Esophagus muscularis mucosa (tissue), 4 donors: ENCODE results near the gene ANKRD22. TPM values are rescaled to one million over a fixed set of nuclear protein-coding genes. Genes with fewer than 3 reads are reported as not detected.

Experiments used
- DNase-seq: peaks from one replicate; pipeline ENCODE4 v3.0.0-alpha.2; 2017; ENCODE audit errors: extremely low spot score
- H3K27ac ChIP-seq, 4 donors: fragments of 200-600 bp; sonication (generic); replicated peaks in 1 of 4; 1 replicate in 3 of 4; 2 replicates in 1 of 4; pipeline ENCODE4 v1.5.1; 2016 to 2019; ENCODE audit warnings: mild to moderate bottlenecking in 1 of 4
- H3K27me3 ChIP-seq, 4 donors: fragments of 200-600 bp; sonication (generic); one replicate each; pipeline versions ENCODE4 v1.5.1 to v1.6.0; 2016 to 2019
- H3K36me3 ChIP-seq, 4 donors: fragments of 200-600 bp; sonication (generic); one replicate each; pipeline ENCODE4 v1.5.1; 2016 to 2019
- H3K4me1 ChIP-seq, 4 donors: fragments of 200-600 bp; sonication (generic); one replicate each; pipeline ENCODE4 v1.5.1; 2016 to 2019
- H3K4me3 ChIP-seq, 4 donors: fragments of 200-600 bp; sonication (generic); 1 replicate in 2 of 4; 2 replicates in 2 of 4; pipeline ENCODE4 v1.5.1; 2016 to 2019; ENCODE audit warnings: mild to moderate bottlenecking in 4 of 4, moderate library complexity in 1 of 4
- H3K9me3 ChIP-seq, 4 donors: fragments of 200-600 bp; sonication (generic); 1 replicate in 3 of 4; 2 replicates in 1 of 4; pipeline ENCODE4 v1.5.1; 2016 to 2019
- EP300 ChIP-seq: sonication (generic); formaldehyde crosslinking; IDR thresholded peaks from one replicate; pipeline ENCODE4 v1.6.1; 2017; ENCODE audit warnings: antibody characterized with exemption
- POLR2A ChIP-seq: fragments of 450-650 bp; IDR thresholded peaks from one replicate; pipeline ENCODE4 v1.6.1; 2017; ENCODE audit warnings: antibody characterized with exemption, moderate library complexity, mild to moderate bottlenecking, low read depth
- POLR2AphosphoS5 ChIP-seq, 2 donors: sonication (generic); formaldehyde crosslinking; IDR thresholded peaks; one replicate each; pipeline ENCODE4 v1.6.1; 2017; ENCODE audit warnings: antibody characterized with exemption in 2 of 2
- WGBS: methylation state at CpG from one replicate; pipeline ENCODE4 v1.1.5; 2018; 5-methylcytosine and 5-hydroxymethylcytosine counted together
- intact Hi-C: fragments of 100-400 bp; cut with DNase I; formaldehyde crosslinking; loops from one replicate; pipeline ENCODE4 v1.15.1; 2023
- total RNA-seq, 4 donors: library from RNA; depleted of rRNA; stranded (reverse); fragments of >200 nt; gene quantifications; one replicate each; pipeline versions ENCODE4 v1.1.0 to v1.2.1, GENCODE V29; 2016
- TF ChIP-seq, protein P1 (sequence below), 3 experiments: fragments of 200-600 bp in 2 of 3; fragments of 450-650 bp in 1 of 3; sonication (generic) in 2 of 3; IDR thresholded peaks; one replicate each; pipeline ENCODE4 v1.5.1; 2017 to 2019; ENCODE audit warnings: antibody characterized with exemption in 3 of 3, mild to moderate bottlenecking in 2 of 3, moderate library complexity in 1 of 3

Gene ANKRD22
- total RNA-seq, 4 donors from 2014 or later = not detected

DNA sequence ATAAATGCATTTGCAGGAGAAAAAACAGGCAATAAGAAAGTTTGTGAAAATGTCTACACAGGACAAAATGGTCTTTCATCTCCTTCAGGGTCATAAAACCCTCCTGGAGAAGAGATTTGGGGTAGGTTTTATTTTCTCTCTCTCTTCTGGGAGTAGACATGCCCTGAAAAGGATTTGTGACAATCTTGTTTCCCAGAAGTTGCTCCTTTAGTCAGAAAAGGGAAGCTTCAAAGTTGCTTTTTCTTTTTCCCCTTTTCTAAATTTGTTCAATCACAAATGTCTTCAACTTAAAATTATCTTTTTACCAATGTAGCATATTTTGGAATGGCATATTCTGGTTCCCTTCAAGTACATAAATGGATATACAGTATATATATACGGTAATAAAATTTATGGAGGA lies 9.4 kb upstream of the ANKRD22 start:
- WGBS = 2% methylated on average over 1 of the region's 1 CpG
- no peak for DNase-seq
- H3K9me3 ChIP-seq = no peaks in the 10 kb centered on the region
- intact Hi-C loops = no loop called here
- no peak overlapping the region for H3K27ac ChIP-seq
- H3K27me3 ChIP-seq = no peaks in the 10 kb centered on the region
- H3K4me3 ChIP-seq = no peak overlapping the region
- H3K4me1 ChIP-seq = peaks cover 0 to 4% (median 0%) of the 10 kb centered on the region in 4 donors
- no peaks in the 10 kb centered on the region for H3K36me3 ChIP-seq
- no peak for TF ChIP-seq POLR2A
- no peak for TF ChIP-seq EP300
- TF ChIP-seq, protein P1, sequence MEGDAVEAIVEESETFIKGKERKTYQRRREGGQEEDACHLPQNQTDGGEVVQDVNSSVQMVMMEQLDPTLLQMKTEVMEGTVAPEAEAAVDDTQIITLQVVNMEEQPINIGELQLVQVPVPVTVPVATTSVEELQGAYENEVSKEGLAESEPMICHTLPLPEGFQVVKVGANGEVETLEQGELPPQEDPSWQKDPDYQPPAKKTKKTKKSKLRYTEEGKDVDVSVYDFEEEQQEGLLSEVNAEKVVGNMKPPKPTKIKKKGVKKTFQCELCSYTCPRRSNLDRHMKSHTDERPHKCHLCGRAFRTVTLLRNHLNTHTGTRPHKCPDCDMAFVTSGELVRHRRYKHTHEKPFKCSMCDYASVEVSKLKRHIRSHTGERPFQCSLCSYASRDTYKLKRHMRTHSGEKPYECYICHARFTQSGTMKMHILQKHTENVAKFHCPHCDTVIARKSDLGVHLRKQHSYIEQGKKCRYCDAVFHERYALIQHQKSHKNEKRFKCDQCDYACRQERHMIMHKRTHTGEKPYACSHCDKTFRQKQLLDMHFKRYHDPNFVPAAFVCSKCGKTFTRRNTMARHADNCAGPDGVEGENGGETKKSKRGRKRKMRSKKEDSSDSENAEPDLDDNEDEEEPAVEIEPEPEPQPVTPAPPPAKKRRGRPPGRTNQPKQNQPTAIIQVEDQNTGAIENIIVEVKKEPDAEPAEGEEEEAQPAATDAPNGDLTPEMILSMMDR (IDR thresholded peaks at IDR 0.05) = no peak
- TF ChIP-seq POLR2AphosphoS5 (IDR thresholded peaks at IDR 0.05) = no peak

DNA sequence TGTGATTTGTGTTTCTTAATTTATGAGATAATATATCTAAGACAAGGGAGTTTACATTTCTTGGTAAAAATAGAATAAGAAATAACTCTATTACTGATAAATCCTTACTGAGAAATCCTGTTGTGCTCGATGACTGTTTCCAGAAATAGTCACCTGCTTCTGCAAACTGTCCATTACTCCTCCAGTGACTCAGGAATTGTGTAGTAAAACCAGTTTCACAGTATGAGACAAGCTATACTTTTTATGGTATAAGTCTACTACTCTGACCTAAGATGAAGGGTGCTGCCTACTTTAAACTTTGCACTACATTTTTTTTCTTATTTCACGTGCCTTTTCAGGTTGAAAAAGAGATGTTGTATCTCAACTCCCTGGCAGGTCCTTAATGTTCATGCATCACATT lies 6.8 kb upstream of the ANKRD22 start:
- WGBS = 42% methylated on average over 2 of the region's 2 CpGs

DNA sequence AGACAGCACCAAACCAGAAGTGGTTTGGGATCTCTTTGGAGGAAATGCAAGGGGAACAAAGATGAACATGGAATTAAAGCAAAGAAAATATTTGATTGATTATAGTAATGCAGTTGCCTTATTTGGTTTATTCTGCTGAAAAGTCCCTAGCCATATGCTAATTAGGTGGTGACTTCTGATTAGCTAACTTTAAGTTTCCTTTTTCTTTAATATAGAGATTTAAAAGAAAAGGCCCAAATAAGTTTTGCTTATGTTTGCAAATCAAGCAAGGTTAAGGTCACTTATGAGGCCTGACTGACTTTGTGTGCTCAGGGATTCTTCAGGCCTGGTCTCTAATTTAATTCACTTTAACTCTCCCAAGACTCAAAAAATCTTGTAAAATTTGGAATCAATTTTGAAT lies 6.2 kb upstream of the ANKRD22 start:
- H3K27ac ChIP-seq = no peak overlapping the region
- H3K4me1 ChIP-seq = peaks cover 0 to 7% (median 4%) of the 10 kb centered on the region in 4 donors
- H3K36me3 ChIP-seq = no peaks in the 10 kb centered on the region
- TF ChIP-seq EP300 (no peak), POLR2AphosphoS5 (IDR thresholded peaks at IDR 0.05) (no peak), POLR2A (no peak)
- TF ChIP-seq, protein P1 (IDR thresholded peaks at IDR 0.05) = no peak
- no peak overlapping the region for H3K4me3 ChIP-seq
- H3K9me3 ChIP-seq = no peaks in the 10 kb centered on the region
- intact Hi-C loops = no loop called here
- H3K27me3 ChIP-seq = no peaks in the 10 kb centered on the region
- no peak for DNase-seq

More for the DNA sequence above, 6.8 kb upstream of the ANKRD22 start:
- intact Hi-C loops = no loop called here
- no peak for TF ChIP-seq POLR2A
- TF ChIP-seq POLR2AphosphoS5 (IDR thresholded peaks at IDR 0.05) = no peak
- TF ChIP-seq, protein P1 (IDR thresholded peaks at IDR 0.05) = no peak
- TF ChIP-seq EP300 = no peak
- Histone ChIP-seq H3K36me3 (no peaks in the 10 kb centered on the region), H3K27ac (no peak overlapping the region), H3K9me3 (no peaks in the 10 kb centered on the region), H3K27me3 (no peaks in the 10 kb centered on the region), H3K4me3 (no peak overlapping the region), H3K4me1 (peaks cover 0 to 7% (median 4%) of the 10 kb centered on the region in 4 donors)
- DNase-seq = no peak

DNA sequence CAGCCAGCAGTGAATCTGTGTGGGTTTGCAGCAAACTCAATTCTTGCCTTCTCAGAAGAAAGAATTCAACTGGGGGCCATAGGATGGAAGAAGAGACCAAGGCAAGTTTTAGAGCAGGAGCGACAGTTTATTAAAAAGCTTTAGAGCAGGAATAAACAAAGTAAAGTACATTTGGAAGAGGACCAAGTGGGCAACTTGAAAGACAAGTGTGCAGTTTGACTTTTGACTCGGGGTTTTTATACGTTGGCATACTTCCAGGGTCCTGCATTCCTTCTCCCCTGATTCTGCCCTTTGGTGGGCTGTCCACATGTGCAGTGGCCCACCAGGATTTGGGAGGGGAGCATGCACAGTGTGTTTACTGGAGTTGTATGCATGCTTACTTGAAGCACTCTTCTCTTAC lies 3.0 kb upstream of the ANKRD22 start:
- peaks cover 0 to 7% (median 4%) of the 10 kb centered on the region in 4 donors for H3K4me1 ChIP-seq
- no peaks in the 10 kb centered on the region for H3K27me3 ChIP-seq
- intact Hi-C loops = no loop called here
- WGBS = 57% methylated on average over 3 of the region's 3 CpGs
- H3K4me3 ChIP-seq = no peak overlapping the region
- no peak for TF ChIP-seq POLR2A
- no peak for TF ChIP-seq EP300
- H3K36me3 ChIP-seq = no peaks in the 10 kb centered on the region
- H3K27ac ChIP-seq = no peak overlapping the region
- H3K9me3 ChIP-seq = no peaks in the 10 kb centered on the region
- no peak for DNase-seq

DNA sequence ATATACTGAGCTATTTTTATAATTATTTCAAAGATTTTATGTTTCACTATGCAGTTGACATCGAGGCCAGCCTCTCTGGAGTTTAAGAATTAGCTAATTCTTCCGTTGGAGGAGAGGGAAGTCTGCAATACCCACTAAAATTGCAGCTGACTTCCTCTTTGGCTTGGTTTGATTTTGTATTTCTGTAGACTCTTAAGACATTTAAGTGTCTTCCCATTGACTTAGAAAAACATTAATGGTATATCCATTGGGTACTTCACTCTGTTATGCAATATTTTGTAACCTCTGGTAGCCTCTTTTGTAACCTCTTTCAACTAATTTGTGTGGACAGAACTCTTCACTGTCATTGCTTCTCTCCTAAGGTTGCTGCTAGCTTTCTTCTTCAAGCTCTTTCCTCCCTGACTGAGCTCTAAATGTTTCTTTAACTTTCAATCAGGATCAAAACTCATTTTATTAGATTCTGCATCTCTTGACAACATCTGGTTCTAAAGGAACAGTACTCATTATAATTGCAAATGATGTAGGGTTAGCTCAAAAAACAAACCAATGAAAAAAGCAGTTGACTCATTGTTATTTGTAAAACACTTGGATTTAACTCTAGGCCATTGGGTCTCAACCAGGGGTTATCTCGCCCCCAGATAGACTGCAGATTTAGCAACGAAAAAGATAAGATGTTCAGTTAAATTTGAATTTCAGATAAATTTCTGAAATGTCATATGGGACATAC lies 1.7 kb upstream of the ANKRD22 start:
- intact Hi-C loops = no loop called here
- H3K27ac ChIP-seq = no peak overlapping the region
- peaks cover 0 to 7% (median 2%) of the 10 kb centered on the region in 4 donors for H3K4me1 ChIP-seq
- 77% methylated on average over 4 of the region's 4 CpGs for WGBS
- DNase-seq = no peak
- TF ChIP-seq EP300 (no peak), POLR2A (no peak), POLR2AphosphoS5 (IDR thresholded peaks at IDR 0.05) (no peak)
- TF ChIP-seq, protein P1 (IDR thresholded peaks at IDR 0.05) = no peak
- H3K36me3 ChIP-seq = no peaks in the 10 kb centered on the region
- H3K9me3 ChIP-seq = no peaks in the 10 kb centered on the region
- H3K27me3 ChIP-seq = no peaks in the 10 kb centered on the region
- no peak overlapping the region for H3K4me3 ChIP-seq
